Keratinocyte (primary cell): Measurements from ENCODE around the gene DNAH17. TPM values are rescaled to one million over a fixed set of nuclear protein-coding genes. Genes with fewer than 3 reads are reported as not detected.

Source experiments
- DNase-seq: peaks from one replicate; pipeline ENCODE4 v3.0.0-alpha.2; 2011; ENCODE audit warnings: low read depth, missing footprints, low spot score
- FAIRE-seq: peaks from 2 replicates; lab custom pipeline; 2011; peaks lifted over from hg19 to GRCh38; lab: Jason Lieb, UNC
- H2AFZ ChIP-seq: 2 replicates; pipeline ENCODE4 v1.6.0; 2012; ENCODE audit warnings: low read length, control low read depth, inconsistent platforms; ENCODE audit not compliant: control insufficient read depth
- H3K27ac ChIP-seq: 2 replicates; pipeline ENCODE4 v1.5.1; 2011; ENCODE audit warnings: low read length; ENCODE audit not compliant: control insufficient read depth, insufficient read depth
- H3K27me3 ChIP-seq: 3 replicates; pipeline ENCODE4 v1.6.0; 2011; ENCODE audit warnings: low read length; ENCODE audit not compliant: control insufficient read depth, insufficient read depth; ENCODE audit errors: extremely low read depth
- H3K36me3 ChIP-seq, 2 experiments: 2 replicates in 1 of 2; 3 replicates in 1 of 2; pipeline ENCODE4 v1.5.1; 2011; ENCODE audit warnings: low read length in 2 of 2, mild to moderate bottlenecking in 1 of 2; ENCODE audit not compliant: control insufficient read depth in 2 of 2, insufficient read depth in 2 of 2; ENCODE audit errors: extremely low read depth in 1 of 2
- H3K4me1 ChIP-seq: 3 replicates; pipeline ENCODE4 v1.5.1; 2011; ENCODE audit warnings: low read length; ENCODE audit not compliant: control insufficient read depth, insufficient read depth; ENCODE audit errors: extremely low read depth
- H3K4me2 ChIP-seq: 3 replicates; pipeline ENCODE4 v1.6.0; 2011; ENCODE audit warnings: low read depth, low read length; ENCODE audit not compliant: control insufficient read depth, insufficient read depth; ENCODE audit errors: extremely low read depth
- H3K4me3 ChIP-seq, 3 experiments: fragments of 200-600 bp in 1 of 3; sonication (generic) in 1 of 3; 2 replicates in 2 of 3; 3 replicates in 1 of 3; pipeline ENCODE4 v1.5.1; 2011 to 2016; ENCODE audit warnings: low read length in 3 of 3, mild to moderate bottlenecking in 3 of 3, control low read depth in 2 of 3, inconsistent platforms in 1 of 3, low read depth in 1 of 3, mixed read lengths in 1 of 3, mixed run types in 1 of 3, moderate library complexity in 1 of 3; ENCODE audit not compliant: control insufficient read depth in 2 of 3, insufficient read depth in 2 of 3; ENCODE audit errors: extremely low read depth in 1 of 3
- H3K79me2 ChIP-seq: 2 replicates; pipeline ENCODE4 v1.6.0; 2012; ENCODE audit warnings: low read length; ENCODE audit not compliant: control insufficient read depth, insufficient read depth
- H3K9ac ChIP-seq: 3 replicates; pipeline ENCODE4 v1.6.0; 2011; ENCODE audit warnings: low read length; ENCODE audit not compliant: control insufficient read depth, insufficient read depth; ENCODE audit errors: extremely low read depth
- H3K9me1 ChIP-seq: 3 replicates; pipeline ENCODE4 v1.6.0; 2011; ENCODE audit warnings: low read length; ENCODE audit not compliant: control insufficient read depth, insufficient read depth; ENCODE audit errors: extremely low read depth
- H3K9me3 ChIP-seq: 2 replicates; pipeline ENCODE4 v1.5.1; 2012; ENCODE audit warnings: low read depth, low read length; ENCODE audit not compliant: control insufficient read depth
- H4K20me1 ChIP-seq: 3 replicates; pipeline ENCODE4 v1.6.0; 2011; ENCODE audit warnings: low read length; ENCODE audit not compliant: control insufficient read depth, insufficient read depth; ENCODE audit errors: extremely low read depth
- CTCF ChIP-seq, 3 experiments: IDR thresholded peaks in 1 of 3; conservative IDR thresholded peaks in 1 of 3; optimal IDR thresholded peaks in 1 of 3; 2 replicates in 2 of 3; 3 replicates in 1 of 3; pipeline versions ENCODE3 to v1.5.1; 2011; ENCODE audit warnings: low read length in 3 of 3, mild to moderate bottlenecking in 3 of 3, moderate library complexity in 2 of 3, control low read depth in 1 of 3, inconsistent platforms in 1 of 3; ENCODE audit not compliant: insufficient read depth in 2 of 3; ENCODE audit errors: extremely low read depth in 1 of 3
- EZH2 ChIP-seq: IDR thresholded peaks from one replicate; pipeline ENCODE4 v1.6.1; 2012; ENCODE audit warnings: inconsistent platforms, mild to moderate bottlenecking, low read length, moderate library complexity
- dilution Hi-C: fragments of 300-500 bp; cut with MboI; formaldehyde crosslinking; loops from one replicate; pipeline ENCODE4 v1.7.0; 2020; ENCODE audit warnings: low sequenced_read_pairs; ENCODE audit not compliant: extremely low pct_ligation_motif_present
- polyA plus RNA-seq, 5 experiments: library from polyadenylated mRNA; depleted of rRNA in 3 of 5; stranded (reverse) in 3 of 5; stranded (forward) in 1 of 5; unstranded in 1 of 5; fragments of >200 nt; gene quantifications; 1 replicate in 1 of 5; 2 replicates in 3 of 5; 3 replicates in 1 of 5; pipeline versions ENCODE4 v1.2.1 to v1.2.3, GENCODE V29; 2011 to 2012; ENCODE audit warnings: missing spikeins in 2 of 5, low read depth in 1 of 5, low replicate concordance in 1 of 5

Gene DNAH17
- polyA plus RNA-seq, 1 donor (not counting 4 experiments of a cell fraction or from before 2014, with no cell fraction given), result 0.16 TPM

GRCh38 chr17:78601577-78602190 lies 24.5 kb upstream of the DNAH17 start:
- FAIRE-seq, result no peak
- H3K27ac ChIP-seq, result no peak overlapping the region
- dilution Hi-C loops, result no loop called here

GRCh38 chr17:78600181-78600721 lies 23.1 kb upstream of the DNAH17 start:
- DNase-seq, result no peak
- Histone ChIP-seq H3K4me1 (no peaks in the 10 kb centered on the region), H3K4me2 (no peak overlapping the region), H3K27ac (no peak overlapping the region), H3K27me3 (no peaks in the 10 kb centered on the region), H3K36me3 (no peaks in the 10 kb centered on the region), H3K79me2 (no peaks in the 10 kb centered on the region), H4K20me1 (no peaks in the 10 kb centered on the region), H3K9me3 (no peaks in the 10 kb centered on the region), H3K9ac (no peak overlapping the region), H2AFZ (no peak overlapping the region), H3K9me1 (no peaks in the 10 kb centered on the region), H3K4me3 (no peak overlapping the region)
- TF ChIP-seq CTCF (optimal IDR thresholded peaks at IDR 0.05 in 1 of 3, IDR thresholded peaks at IDR 0.05 in 1 of 3, conservative IDR thresholded peaks at IDR 0.05 in 1 of 3; ENCODE audit: extremely low read depth in 1 of 3, insufficient read depth in 2 of 3, low read length in 3 of 3), result no peak
- no peak for TF ChIP-seq EZH2
- peak; percentile 36 for FAIRE-seq
- dilution Hi-C loops, result no loop called here

More at GRCh38 chr17:78601577-78602190, 24.5 kb upstream of the DNAH17 start:
- Histone ChIP-seq H3K36me3 (no peaks in the 10 kb centered on the region), H3K9me3 (no peaks in the 10 kb centered on the region), H2AFZ (no peak overlapping the region), H4K20me1 (no peaks in the 10 kb centered on the region), H3K27me3 (no peaks in the 10 kb centered on the region), H3K4me3 (no peak overlapping the region), H3K4me1 (no peaks in the 10 kb centered on the region), H3K79me2 (no peaks in the 10 kb centered on the region), H3K9ac (no peak overlapping the region), H3K9me1 (no peaks in the 10 kb centered on the region), H3K4me2 (no peak overlapping the region)
- no peak for TF ChIP-seq CTCF (optimal IDR thresholded peaks at IDR 0.05 in 1 of 3, IDR thresholded peaks at IDR 0.05 in 1 of 3, conservative IDR thresholded peaks at IDR 0.05 in 1 of 3; ENCODE audit: extremely low read depth in 1 of 3, insufficient read depth in 2 of 3, low read length in 3 of 3)
- TF ChIP-seq EZH2, result no peak
- DNase-seq, result no peak
